Adrenal gland (tissue), 12 donors: ENCODE results near the gene CBR3. TPM values are rescaled to one million over a fixed set of nuclear protein-coding genes. Genes with fewer than 3 reads are reported as not detected.

Experiments
- DNase-seq, 7 donors: peaks; one replicate each; pipeline ENCODE4 v3.0.0-alpha.2; 2019 to 2020
- H3K27ac ChIP-seq, 5 donors: fragments of 200-600 bp; sonication (generic) in 4 of 5; 1 replicate in 3 of 5; 2 replicates in 2 of 5; pipeline versions ENCODE4 v1.5.1 to v1.8.0; 2016 to 2020; ENCODE audit warnings: mild to moderate bottlenecking in 1 of 5
- H3K27me3 ChIP-seq: fragments of 200-600 bp; 2 replicates; pipeline ENCODE4 v1.8.0; 2021
- H3K36me3 ChIP-seq, 2 donors: fragments of 200-600 bp; replicated peaks in 1 of 2; 1 replicate in 1 of 2; 2 replicates in 1 of 2; pipeline versions ENCODE4 v1.5.1 to v1.8.0; 2018 to 2022
- H3K4me1 ChIP-seq, 2 donors: fragments of 200-600 bp; replicated peaks in 1 of 2; 1 replicate in 1 of 2; 2 replicates in 1 of 2; pipeline versions ENCODE4 v1.5.1 to v1.8.0; 2018 to 2021
- H3K4me3 ChIP-seq, 4 donors: fragments of 200-600 bp; sonication (generic) in 3 of 4; one replicate each; pipeline ENCODE4 v1.5.1; 2016 to 2018
- H3K9me3 ChIP-seq, 3 donors: fragments of 200-600 bp; sonication (generic) in 1 of 3; replicated peaks in 1 of 3; 1 replicate in 2 of 3; 2 replicates in 1 of 3; pipeline versions ENCODE4 v1.5.1 to v1.8.0; 2016 to 2021
- CTCF ChIP-seq, 6 experiments: fragments of 450-650 bp in 4 of 6; fragments of 200-600 bp in 2 of 6; sonication (generic) in 1 of 6; IDR thresholded peaks; 1 replicate in 5 of 6; 2 replicates in 1 of 6; pipeline versions ENCODE4 v1.5.1 to v1.8.0; 2016 to 2021; ENCODE audit warnings: antibody characterized with exemption in 6 of 6, mild to moderate bottlenecking in 2 of 6, moderate library complexity in 1 of 6
- POLR2A ChIP-seq, 2 donors: fragments of 450-650 bp; IDR thresholded peaks; one replicate each; pipeline ENCODE4 v1.6.1; 2017; ENCODE audit warnings: antibody characterized with exemption in 2 of 2, mild to moderate bottlenecking in 2 of 2, moderate library complexity in 1 of 2
- WGBS, 4 donors: extraction: QIAGEN DNeasy Blood & Tissue Kit in 2 of 4; methylation state at CpG; one replicate each; pipeline versions ENCODE4 v1.1.5 to v1.1.7; 2013 to 2017; 5-methylcytosine and 5-hydroxymethylcytosine counted together
- intact Hi-C, 2 donors: fragments of 100-400 bp; cut with DNase I; formaldehyde crosslinking; loops; one replicate each; pipeline versions ENCODE4 v1.14.1 to v1.15.0; 2022 to 2023
- polyA plus RNA-seq, 3 donors: library from polyadenylated mRNA; stranded (reverse); fragments of 200-250 nt in 2 of 3; fragments of 350-450 nt in 1 of 3; fragmentation: Illumina TruSeq in 1 of 3; extraction: RNeasy Lipid Tissue Mini Kit (QIAGEN cat#74804) in 1 of 3; gene quantifications; one replicate each; pipeline ENCODE4 v1.2.3, GENCODE V29; 2013 to 2014
- total RNA-seq, 9 donors: library from RNA; depleted of rRNA in 4 of 9; stranded (reverse); fragments of >200 nt in 4 of 9; fragments of 120-200 nt in 1 of 9; fragmentation: NEBNext Ultra II Directional in 1 of 9; extraction: Animal tissue kit (Norgen Biotek cat#: 25700) in 1 of 9; gene quantifications; one replicate each; pipeline versions ENCODE4 v1.1.0 to v1.2.4, GENCODE V29; 2013 to 2023
- donor health status: healthy with polysubstance abuse.
- donor health status: Bipolar disorder and iron deficiency.
- donor health status: DM: yes; HTN: yes; CAD: no.
- donor health status: DM: no; HTN: no; CAD: no.
- donor health status: DM: no; HTN: no; CAD: no.
- donor health status: DM: yes; HTN: yes; CAD: no.

The CBR3 gene
- total and polyA plus RNA-seq, 12 donors: 0.83 to 10.7 (median 2.8) TPM

- WGBS, 4 donors: 75 to 86% (median 84%) methylated on average over 5 of the region's 5 CpGs
- Histone ChIP-seq H3K36me3 (no peaks in the 10 kb centered on the region), H3K27me3 (no peaks in the 10 kb centered on the region), H3K9me3 (no peaks in the 10 kb centered on the region), H3K27ac (peak overlapping the region in 1 of 5 donors; percentile 10), H3K4me1 (no peaks in the 10 kb centered on the region), H3K4me3 (no peak overlapping the region)
- intact Hi-C loops: no loop called here
- TF ChIP-seq CTCF (IDR thresholded peaks at IDR 0.05): no peak
- TF ChIP-seq POLR2A (IDR thresholded peaks at IDR 0.05): no peak
- DNase-seq: no peak
These were observed 36.5 kb downstream of the CBR3 start for GRCh38 chr21:36171336-36171735.

DNA sequence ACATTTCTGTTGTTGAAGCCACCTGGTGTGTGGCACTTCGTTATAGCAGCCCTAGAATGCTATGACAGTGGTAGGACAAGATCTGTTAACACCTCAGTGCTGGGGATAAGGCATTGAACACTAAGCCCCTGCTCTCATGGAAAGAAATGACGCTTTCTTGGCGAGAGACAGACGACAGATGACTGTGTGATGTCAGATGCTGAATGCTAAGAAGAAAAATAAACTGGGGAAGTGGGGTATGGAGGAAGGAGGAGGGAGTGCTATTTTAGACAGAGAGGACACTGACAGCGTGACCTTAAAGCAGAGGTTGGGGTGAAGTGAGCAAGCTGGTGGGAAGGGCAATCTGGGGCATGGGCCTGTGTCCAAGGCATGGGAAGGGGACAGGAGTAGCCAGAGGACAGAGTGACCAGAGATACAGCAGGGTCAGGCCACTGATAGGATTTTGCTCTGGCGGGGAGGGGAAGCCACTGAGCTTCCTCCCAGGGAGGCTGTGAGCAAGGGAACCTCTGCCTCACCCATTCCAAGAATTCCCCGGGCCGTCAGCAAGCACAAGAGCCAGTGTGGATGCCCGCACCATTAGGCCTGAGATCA is 37.0 kb downstream of the CBR3 start:
- Histone ChIP-seq H3K4me3 (no peak overlapping the region), H3K4me1 (no peaks in the 10 kb centered on the region), H3K27ac (peak overlapping the region in 1 of 5 donors; percentile 10), H3K9me3 (no peaks in the 10 kb centered on the region), H3K36me3 (no peaks in the 10 kb centered on the region), H3K27me3 (no peaks in the 10 kb centered on the region)
- intact Hi-C loops: no loop called here
- DNase-seq: peak in 1 of 7 donors; percentile 20
- no peak for TF ChIP-seq CTCF (IDR thresholded peaks at IDR 0.05)
- no peak for TF ChIP-seq POLR2A (IDR thresholded peaks at IDR 0.05)
- 57 to 64% (median 62%) methylated on average over 7 to 9 of the region's 9 CpGs for WGBS, 4 donors

GRCh38 chr21:36174780-36175179 is 39.9 kb downstream of the CBR3 start:
- no peaks in the 10 kb centered on the region for H3K9me3 ChIP-seq

More at GRCh38 chr21:36174780-36175179, 39.9 kb downstream of the CBR3 start:
- TF ChIP-seq CTCF (IDR thresholded peaks at IDR 0.05): no peak
- TF ChIP-seq POLR2A (IDR thresholded peaks at IDR 0.05): no peak
- DNase-seq: no peak
- H3K36me3 ChIP-seq: no peaks in the 10 kb centered on the region
- H3K4me3 ChIP-seq: no peak overlapping the region
- H3K4me1 ChIP-seq: no peaks in the 10 kb centered on the region
- intact Hi-C loops: no loop called here
- no peak overlapping the region for H3K27ac ChIP-seq
- H3K27me3 ChIP-seq: no peaks in the 10 kb centered on the region
- WGBS, 4 donors: 93 to 98% (median 96%) methylated on average over 6 of the region's 6 CpGs
